IPS DF 6.9 (cell line): ENCODE data around the gene ILRUN.
"Not testable (repeated sequence)": the region's sequence is repeated elsewhere in the genome, so short reads cannot be mapped to it uniquely, and the experiment has no call there.

Source experiments
- DNase-seq: peaks from one replicate; pipeline ENCODE4 v3.0.0-alpha.2; 2013; ENCODE audit warnings: low read depth, low spot score
- H3K27ac ChIP-seq: one replicate; pipeline ENCODE4 v1.5.1; 2013; ENCODE audit warnings: low read length, control low read depth
- H3K27me3 ChIP-seq: 2 replicates; pipeline ENCODE4 v1.6.1; 2013; ENCODE audit warnings: mild to moderate bottlenecking, low read length; ENCODE audit not compliant: control insufficient read depth, insufficient read depth
- H3K36me3 ChIP-seq: 2 replicates; pipeline ENCODE4 v1.6.1; 2013; ENCODE audit warnings: low read length; ENCODE audit not compliant: control insufficient read depth, insufficient read depth
- H3K4me1 ChIP-seq: 2 replicates; pipeline ENCODE4 v1.6.1; 2013; ENCODE audit warnings: low read length; ENCODE audit not compliant: control insufficient read depth, insufficient read depth
- H3K4me3 ChIP-seq: 2 replicates; pipeline ENCODE4 v1.5.1; 2013; ENCODE audit warnings: mild to moderate bottlenecking, low read length
- H3K9me3 ChIP-seq: 2 replicates; pipeline ENCODE4 v1.6.1; 2013; ENCODE audit warnings: low read length, inconsistent platforms; ENCODE audit not compliant: control insufficient read depth, insufficient read depth
- WGBS: extraction: QIAGEN DNeasy Blood & Tissue Kit; methylation state at CpG from one replicate; pipeline ENCODE4 v1.1.7; 2013; ENCODE audit warnings: mixed read lengths, missing lambda C conversion rate; ENCODE audit not compliant: insufficient read length, insufficient coverage; 5-methylcytosine and 5-hydroxymethylcytosine counted together

ILRUN gene

DNA sequence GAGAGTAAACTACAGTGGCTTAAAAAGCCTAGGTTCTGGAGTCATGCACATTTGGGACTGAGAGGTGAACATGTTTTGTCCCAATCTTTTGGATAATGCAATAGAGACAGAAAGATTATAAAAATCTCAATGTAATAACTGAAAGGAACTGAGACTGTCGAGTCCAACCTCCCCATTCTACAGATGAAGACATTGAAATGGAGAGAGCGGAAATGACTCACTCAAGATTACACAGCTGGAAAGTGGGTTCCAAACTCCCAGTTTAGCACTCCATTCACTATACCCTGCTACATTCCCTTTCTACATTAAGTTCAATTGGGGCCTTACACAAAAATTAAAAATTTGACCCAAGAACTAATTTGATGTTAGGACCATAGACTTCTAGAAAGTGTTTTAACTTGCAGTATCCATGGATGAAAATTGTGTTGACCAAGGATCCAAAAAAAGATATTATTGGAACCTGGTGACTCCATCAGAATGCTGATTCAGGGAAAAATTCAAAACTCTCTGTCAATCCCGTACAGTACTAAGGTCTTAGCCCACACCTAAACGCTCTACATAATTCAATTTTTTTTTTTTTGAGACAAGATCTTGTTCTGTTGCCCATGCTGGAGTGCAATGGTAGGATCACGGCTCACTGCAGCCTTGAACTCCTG, 1.5 kb upstream of the ILRUN start:
- no peak overlapping the region for H3K27ac ChIP-seq
- DNase-seq, result no peak
- H3K36me3 ChIP-seq, result no peaks in the 10 kb centered on the region
- H3K27me3 ChIP-seq, result no peaks in the 10 kb centered on the region
- no peaks in the 10 kb centered on the region for H3K4me1 ChIP-seq
- no peaks in the 10 kb centered on the region for H3K9me3 ChIP-seq
- no peak overlapping the region for H3K4me3 ChIP-seq
- WGBS, result no CpG with 5 or more reads among the region's 5 CpGs

DNA sequence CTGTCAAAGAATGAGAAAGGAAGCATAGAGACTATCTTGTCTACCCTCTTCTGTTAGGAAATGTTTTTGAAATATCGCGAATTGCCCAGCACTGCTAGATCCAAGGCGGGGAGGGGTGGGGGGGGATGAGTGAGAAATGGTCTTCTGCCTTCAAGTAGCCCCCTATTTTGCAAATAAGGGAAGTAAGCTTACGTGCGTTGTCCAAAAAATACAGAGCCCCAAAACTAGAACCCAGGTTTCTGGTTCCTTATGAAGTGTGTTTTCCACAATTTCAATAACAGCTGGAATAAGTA, 923 bp upstream of the ILRUN start:
- Histone ChIP-seq H3K4me1 (no peaks in the 10 kb centered on the region), H3K36me3 (no peaks in the 10 kb centered on the region), H3K27ac (no peak overlapping the region), H3K9me3 (no peaks in the 10 kb centered on the region), H3K4me3 (no peak overlapping the region), H3K27me3 (no peaks in the 10 kb centered on the region)
- no CpG with 5 or more reads among the region's 5 CpGs for WGBS
- DNase-seq, result no peak

DNA sequence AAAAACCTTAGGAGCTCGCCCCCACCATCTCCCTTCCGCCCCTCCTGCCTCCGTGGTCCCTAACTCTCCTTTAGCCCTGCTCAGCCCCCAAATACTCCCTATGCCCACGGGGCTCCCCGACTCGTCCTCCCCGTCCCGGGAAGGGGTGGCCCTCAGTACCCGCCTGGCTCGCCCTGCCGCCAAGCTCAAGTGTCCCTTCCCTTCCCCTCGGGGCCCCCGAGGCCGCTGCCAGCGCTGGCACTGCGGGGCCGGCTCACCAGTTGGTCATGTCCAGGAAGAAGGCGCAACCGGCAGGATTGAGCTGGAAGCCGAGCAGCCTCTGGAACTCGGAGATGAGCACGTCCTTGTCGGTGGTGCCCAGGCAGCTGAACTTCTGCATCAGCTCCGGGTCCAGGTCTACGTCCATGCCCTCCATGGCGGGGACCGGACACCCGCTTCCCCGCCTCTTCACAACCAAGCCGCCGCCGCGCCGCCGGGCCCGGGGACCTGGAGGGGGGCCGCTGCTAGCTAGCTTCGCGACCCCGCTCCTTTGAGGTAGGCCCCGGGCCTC, 303 bp downstream of the ILRUN start:
- no CpG with 5 or more reads among the region's 41 CpGs for whole genome bisulfite sequencing
- no peak for DNase-seq

DNA sequence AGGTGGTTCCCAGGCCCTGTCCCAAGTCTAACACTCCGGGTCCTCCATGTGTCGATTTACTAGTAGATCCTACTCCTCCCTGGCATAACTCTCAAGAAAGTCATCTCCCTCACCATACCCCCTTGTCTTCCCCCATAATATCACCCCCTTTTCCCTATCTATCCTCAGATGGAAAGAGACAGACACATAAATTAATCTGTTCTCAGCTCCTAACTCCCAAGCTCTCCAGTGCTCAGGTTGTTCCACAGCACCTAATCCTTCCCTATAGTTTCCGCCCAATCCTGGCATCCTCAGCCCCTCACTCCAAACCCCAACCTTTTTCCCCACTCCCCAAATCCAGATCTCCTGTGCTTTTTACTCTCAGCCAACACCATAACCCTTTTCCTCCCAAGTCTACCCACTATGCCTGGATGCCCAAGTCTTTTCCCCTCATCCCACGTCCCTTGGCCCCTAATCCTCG, 808 bp downstream of the ILRUN start:
- no peak overlapping the region for H3K27ac ChIP-seq
- peak overlapping the region; percentile 91 for H3K4me3 ChIP-seq
- H3K9me3 ChIP-seq, result no peaks in the 10 kb centered on the region
- WGBS, result 100% methylated on average over 1 of the region's 5 CpGs
- H3K27me3 ChIP-seq, result no peaks in the 10 kb centered on the region
- no peak for DNase-seq
- no peaks in the 10 kb centered on the region for H3K4me1 ChIP-seq
- no peaks in the 10 kb centered on the region for H3K36me3 ChIP-seq

More for the DNA sequence above, 303 bp downstream of the ILRUN start:
- Histone ChIP-seq H3K4me3 (peak overlapping the region; percentile 91), H3K36me3 (no peaks in the 10 kb centered on the region), H3K9me3 (no peaks in the 10 kb centered on the region), H3K27ac (no peak overlapping the region), H3K27me3 (no peaks in the 10 kb centered on the region), H3K4me1 (no peaks in the 10 kb centered on the region)

DNA sequence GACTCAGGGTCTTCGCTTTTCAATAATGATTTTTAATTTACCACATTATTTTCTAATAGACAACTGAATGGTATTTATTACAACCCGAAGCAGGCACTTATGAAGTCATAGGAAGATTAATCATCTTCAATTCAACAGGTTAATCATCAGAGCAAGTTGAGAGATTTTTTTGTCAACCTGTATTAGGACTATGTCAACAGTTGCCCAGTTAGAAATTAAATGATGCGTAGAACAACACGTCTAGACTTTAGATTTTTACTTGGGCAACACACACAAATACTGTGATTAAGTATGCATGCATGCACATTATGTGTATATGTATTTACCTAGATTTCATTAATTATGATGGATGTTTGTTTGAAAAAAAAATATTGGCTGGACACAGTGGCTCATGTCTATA, 4.3 kb downstream of the ILRUN start:
- DNase-seq, result no peak

DNA sequence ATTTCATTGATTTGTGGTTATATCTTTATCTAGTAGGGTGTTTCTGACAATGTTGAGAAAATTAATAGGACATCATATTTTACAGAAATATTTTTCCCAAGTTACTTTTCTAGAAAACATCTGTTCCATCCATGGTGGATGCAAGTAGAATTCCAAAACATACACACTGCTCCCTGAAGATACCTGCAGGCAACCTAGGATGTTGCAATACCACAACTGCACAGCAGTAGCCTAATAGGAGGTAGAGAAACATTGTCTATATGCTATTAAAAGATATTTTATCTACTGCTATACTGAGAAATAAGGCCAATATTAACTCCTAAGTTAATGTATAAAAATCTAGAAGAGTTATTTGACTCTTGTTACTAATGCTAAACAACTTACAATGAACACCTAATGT, 6.8 kb downstream of the ILRUN start:
- Histone ChIP-seq H3K27ac (no peak overlapping the region), H3K4me3 (no peak overlapping the region), H3K27me3 (no peaks in the 10 kb centered on the region), H3K9me3 (no peaks in the 10 kb centered on the region), H3K4me1 (no peaks in the 10 kb centered on the region), H3K36me3 (no peaks in the 10 kb centered on the region)
- no peak for DNase-seq

More for the DNA sequence above, 4.3 kb downstream of the ILRUN start:
- no peaks in the 10 kb centered on the region for H3K36me3 ChIP-seq
- H3K9me3 ChIP-seq, result no peaks in the 10 kb centered on the region
- WGBS, result no CpG with 5 or more reads among the region's 4 CpGs
- H3K27me3 ChIP-seq, result no peaks in the 10 kb centered on the region
- H3K27ac ChIP-seq, result no peak overlapping the region
- H3K4me1 ChIP-seq, result no peaks in the 10 kb centered on the region
- no peak overlapping the region for H3K4me3 ChIP-seq

DNA sequence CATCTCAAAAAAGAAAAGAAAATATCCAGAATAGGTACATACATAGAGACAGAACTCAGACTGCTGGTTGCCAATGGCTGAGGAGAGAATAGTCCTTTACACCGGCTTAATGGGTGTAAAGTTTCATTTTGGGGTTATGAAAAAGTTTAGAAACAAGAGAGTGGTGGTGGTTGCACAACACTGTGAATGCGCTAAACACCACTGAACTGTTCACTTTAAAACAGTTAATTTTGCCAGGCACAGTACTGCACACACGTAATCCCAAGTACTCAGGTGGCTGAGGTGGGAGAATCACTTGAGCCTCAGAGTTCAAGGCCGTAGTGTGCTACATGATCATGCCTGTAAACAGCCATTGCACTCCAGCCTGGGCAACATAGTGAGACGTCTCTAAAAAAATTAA, 7.6 kb downstream of the ILRUN start:
- no peak overlapping the region for H3K4me3 ChIP-seq
- WGBS, result no CpG with 5 or more reads among the region's 5 CpGs
- no peaks in the 10 kb centered on the region for H3K9me3 ChIP-seq
- H3K4me1 ChIP-seq, result no peaks in the 10 kb centered on the region
- no peak for DNase-seq
- H3K36me3 ChIP-seq, result no peaks in the 10 kb centered on the region
- no peaks in the 10 kb centered on the region for H3K27me3 ChIP-seq
- H3K27ac ChIP-seq, result no peak overlapping the region

DNA sequence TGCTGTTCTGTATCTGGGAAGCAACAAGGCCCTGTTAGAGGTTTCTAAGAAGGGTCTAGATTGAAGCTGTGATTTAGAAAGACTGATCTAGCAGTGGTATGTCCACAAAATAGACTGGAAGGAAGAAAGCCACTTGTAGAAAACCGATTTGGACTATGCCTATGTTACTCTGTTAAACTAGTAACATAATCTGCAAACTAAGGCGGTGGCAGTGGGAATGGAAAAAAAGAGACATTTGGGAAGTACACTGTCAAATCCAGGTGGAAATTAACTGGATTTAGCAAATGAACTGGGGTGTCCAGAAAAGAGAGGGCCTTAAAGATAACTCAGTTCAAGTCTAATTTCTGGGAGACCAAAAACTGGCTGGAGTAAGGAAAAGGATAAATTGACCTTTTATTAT, 11.6 kb downstream of the ILRUN start:
- H3K9me3 ChIP-seq, result no peaks in the 10 kb centered on the region
- WGBS, result no CpG with 5 or more reads among the region's 2 CpGs
- no peak for DNase-seq
- no peaks in the 10 kb centered on the region for H3K36me3 ChIP-seq
- H3K4me3 ChIP-seq, result no peak overlapping the region
- no peak overlapping the region for H3K27ac ChIP-seq
- no peaks in the 10 kb centered on the region for H3K27me3 ChIP-seq
- no peaks in the 10 kb centered on the region for H3K4me1 ChIP-seq

DNA sequence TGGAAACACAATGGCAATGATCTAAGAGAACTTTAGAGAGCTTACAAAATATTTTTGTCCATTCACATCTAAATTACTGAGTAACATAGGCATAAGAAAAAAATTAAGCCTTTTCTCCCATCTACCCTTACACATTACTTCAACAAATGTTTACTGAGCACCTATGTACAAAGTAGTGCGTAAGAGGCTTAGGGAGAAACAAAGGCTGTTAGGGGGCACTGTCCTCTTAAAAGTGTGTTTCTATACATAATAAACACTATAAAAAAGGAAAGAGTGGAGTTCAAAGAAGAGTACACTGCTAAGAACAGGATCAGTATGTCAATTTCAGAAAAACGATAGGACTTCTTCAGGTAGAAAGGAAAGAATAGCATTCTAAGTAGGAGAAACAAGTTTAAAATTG, 12.2 kb downstream of the ILRUN start:
- Histone ChIP-seq H3K27ac (no peak overlapping the region), H3K27me3 (no peaks in the 10 kb centered on the region), H3K4me3 (no peak overlapping the region), H3K4me1 (no peaks in the 10 kb centered on the region), H3K9me3 (no peaks in the 10 kb centered on the region), H3K36me3 (no peaks in the 10 kb centered on the region)
- no peak for DNase-seq
- no CpG with 5 or more reads among the region's 2 CpGs for WGBS

DNA sequence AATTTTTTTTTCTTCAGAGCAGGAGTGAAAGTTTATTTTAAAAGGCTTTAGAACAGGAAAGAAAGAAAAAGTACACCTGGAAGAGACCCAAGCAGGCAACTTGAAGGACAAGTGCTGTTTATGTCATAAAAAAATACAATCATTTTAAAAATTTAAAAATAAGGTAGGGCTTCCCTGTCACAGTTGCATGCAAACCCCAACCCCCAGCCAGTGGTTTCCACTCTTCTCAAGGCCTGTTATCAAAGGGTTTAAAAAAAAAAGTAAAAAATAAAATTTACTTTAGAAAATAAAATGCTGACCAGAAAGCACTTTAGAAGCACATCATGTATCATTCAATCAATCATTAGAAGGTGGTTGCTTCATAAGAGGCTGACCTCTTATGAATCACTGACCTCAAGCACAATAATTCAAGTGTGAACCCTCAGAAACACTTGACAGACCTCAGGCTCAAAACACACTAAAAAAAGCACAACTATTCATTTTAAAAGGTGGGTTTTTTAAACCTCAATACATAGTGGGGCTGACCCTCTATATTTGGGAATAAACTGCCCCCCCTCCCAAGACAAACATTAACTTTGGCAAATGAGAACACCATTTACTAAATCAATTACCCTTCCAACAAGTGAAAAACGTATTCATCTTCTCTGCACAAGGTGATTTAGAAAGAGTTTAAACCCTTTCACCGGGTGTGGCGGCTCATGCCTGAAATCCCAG, 15.6 kb downstream of the ILRUN start:
- no peak for DNase-seq

DNA sequence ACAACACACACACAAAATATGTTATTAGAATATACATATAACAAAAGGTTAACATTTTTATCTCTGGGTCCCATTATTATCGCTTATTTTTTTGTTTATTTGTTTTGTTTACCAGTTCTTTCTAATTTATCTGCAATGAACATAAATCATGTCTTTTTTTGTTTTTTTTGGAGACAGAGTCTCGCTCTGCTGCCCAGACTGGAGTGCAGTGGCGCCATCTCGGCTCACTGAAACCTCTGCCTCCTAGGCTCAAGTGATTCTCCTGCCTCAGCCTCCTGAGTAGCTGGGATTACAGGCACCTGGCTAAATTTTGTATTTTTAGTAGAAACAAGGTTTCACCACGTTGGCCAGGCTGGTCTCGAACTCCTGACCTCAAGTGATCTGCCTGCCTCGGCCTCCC, 16.3 kb downstream of the ILRUN start:
- not testable (repeated sequence) for H3K4me3 ChIP-seq, H3K27ac ChIP-seq, DNase-seq, H3K36me3 ChIP-seq, H3K27me3 ChIP-seq, H3K4me1 ChIP-seq, H3K9me3 ChIP-seq
- no CpG with 5 or more reads among the region's 7 CpGs for WGBS

More for the DNA sequence above, 15.6 kb downstream of the ILRUN start:
- no peaks in the 10 kb centered on the region for H3K4me1 ChIP-seq
- H3K27ac ChIP-seq, result no peak overlapping the region
- no peaks in the 10 kb centered on the region for H3K9me3 ChIP-seq
- no peak overlapping the region for H3K4me3 ChIP-seq
- no peaks in the 10 kb centered on the region for H3K36me3 ChIP-seq
- WGBS, result no CpG with 5 or more reads among the region's 3 CpGs
- H3K27me3 ChIP-seq, result no peaks in the 10 kb centered on the region
